Right hindlimb (tissue), 1 donor: ENCODE data around the gene PXDN.
A peak's percentile ranks its signal among the peaks of the same experiment; 100 is the strongest.
"Not testable (repeated sequence)": the region's sequence is repeated elsewhere in the genome, so short reads cannot be mapped to it uniquely, and the experiment has no call there.

Source experiments
- DNase-seq: peaks from one replicate; pipeline ENCODE4 v3.0.0-alpha.2; 2018

Gene PXDN

GRCh38 chr2:1721706-1722646, 22.3 kb downstream of the PXDN start:
- DNase-seq: peak; percentile 16

GRCh38 chr2:1718339-1719220, 25.7 kb downstream of the PXDN start:
- DNase-seq: peak; percentile 18

GRCh38 chr2:1717113-1717512, 27.2 kb downstream of the PXDN start:
- peak; percentile 33 for DNase-seq

- no peak for DNase-seq
Observed at GRCh38 chr2:1716441-1716840, 27.9 kb downstream of the PXDN start.

GRCh38 chr2:1716014-1716305, 28.4 kb downstream of the PXDN start:
- DNase-seq: not testable (repeated sequence)

GRCh38 chr2:1715184-1716013, 28.9 kb downstream of the PXDN start:
- DNase-seq: peak; percentile 70

- no peak for DNase-seq
Observed at GRCh38 chr2:1714291-1715064, 29.8 kb downstream of the PXDN start.

- no peak for DNase-seq
Observed at GRCh38 chr2:1713839-1714236, 30.5 kb downstream of the PXDN start.

- peak; percentile 12 for DNase-seq
Observed at GRCh38 chr2:1713142-1713838, 31.0 kb downstream of the PXDN start.

GRCh38 chr2:1709946-1710560, 34.3 kb downstream of the PXDN start:
- peak; percentile 20 for DNase-seq

GRCh38 chr2:1709335-1709605, 35.0 kb downstream of the PXDN start:
- DNase-seq: peak; percentile 15

GRCh38 chr2:1708476-1709334, 35.6 kb downstream of the PXDN start:
- peak; percentile 21 for DNase-seq

GRCh38 chr2:1707771-1708418, 36.4 kb downstream of the PXDN start:
- DNase-seq: peak; percentile 92

GRCh38 chr2:1706089-1706841, 38.0 kb downstream of the PXDN start:
- DNase-seq: not testable (repeated sequence)

- DNase-seq: no peak
Observed at GRCh38 chr2:1705557-1706076, 38.7 kb downstream of the PXDN start.

GRCh38 chr2:1704631-1705556, 39.4 kb downstream of the PXDN start:
- no peak for DNase-seq

GRCh38 chr2:1702186-1702565, 42.1 kb downstream of the PXDN start:
- no peak for DNase-seq
